ENCODE data around the gene SSTR1.

Gene SSTR1

DNA sequence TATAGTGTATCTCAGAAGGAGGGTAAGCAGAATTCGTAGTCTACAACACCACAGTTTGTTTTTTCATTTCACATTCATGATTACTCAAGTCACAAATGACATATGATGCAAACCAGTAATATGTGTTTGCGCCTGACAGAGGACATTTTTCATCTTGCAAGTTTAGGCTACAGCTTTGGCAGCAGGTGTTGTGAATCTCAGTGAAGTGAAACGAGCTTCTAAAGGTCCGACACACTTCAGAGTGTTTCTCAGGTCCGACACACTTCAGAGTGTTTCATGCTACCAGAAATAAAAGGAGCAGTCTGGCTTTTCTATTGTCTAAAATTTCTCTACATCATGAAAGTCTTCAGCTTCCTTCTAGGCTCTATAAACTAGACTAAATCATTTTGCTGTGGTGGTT lies 25.5 kb downstream of the SSTR1 start:
- in situ Hi-C loops (cut with HindIII; ENCODE audit: low sequenced_read_pairs) = no loop called here

DNA sequence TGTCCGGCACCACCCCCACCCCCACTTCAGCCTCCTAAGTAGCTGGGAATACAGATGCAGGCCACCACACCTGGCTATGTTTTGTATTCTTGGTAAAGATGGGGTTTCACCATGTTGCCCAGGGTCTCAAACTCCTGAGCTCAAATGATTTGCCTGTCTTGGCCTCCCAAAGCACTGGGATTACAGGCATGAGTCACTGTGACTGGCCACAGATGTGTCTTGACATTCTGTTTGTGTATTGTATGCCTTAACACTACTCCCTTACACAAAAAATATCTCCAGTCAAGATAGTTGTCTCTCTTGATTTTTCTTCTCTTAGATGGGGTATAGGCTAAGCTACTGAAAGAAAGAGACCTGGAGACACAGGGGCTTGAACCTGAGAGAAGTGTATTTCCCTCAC lies 30.6 kb downstream of the SSTR1 start:
- in situ Hi-C loops (cut with HindIII; ENCODE audit: low sequenced_read_pairs) = no loop called here

DNA sequence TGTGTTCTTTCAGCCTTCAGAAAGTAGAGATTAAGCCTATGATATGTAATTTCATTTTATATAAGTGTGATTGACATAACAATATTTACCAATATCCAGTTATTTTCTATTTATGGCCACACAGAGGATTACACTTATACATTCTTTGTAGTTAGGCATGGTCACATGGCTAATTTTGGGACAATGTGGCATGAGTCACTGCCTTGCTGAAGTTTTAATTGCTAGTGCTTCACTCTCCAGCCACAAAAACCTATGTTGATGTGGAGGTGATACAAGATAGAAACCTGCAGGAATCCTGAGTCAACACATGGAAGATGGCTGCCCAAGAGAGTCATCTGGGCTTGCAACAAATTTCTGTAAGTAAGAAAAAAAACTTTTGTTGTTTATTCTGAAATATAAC lies 31.2 kb downstream of the SSTR1 start:
- in situ Hi-C loops (cut with HindIII; ENCODE audit: low sequenced_read_pairs) = no loop called here

DNA sequence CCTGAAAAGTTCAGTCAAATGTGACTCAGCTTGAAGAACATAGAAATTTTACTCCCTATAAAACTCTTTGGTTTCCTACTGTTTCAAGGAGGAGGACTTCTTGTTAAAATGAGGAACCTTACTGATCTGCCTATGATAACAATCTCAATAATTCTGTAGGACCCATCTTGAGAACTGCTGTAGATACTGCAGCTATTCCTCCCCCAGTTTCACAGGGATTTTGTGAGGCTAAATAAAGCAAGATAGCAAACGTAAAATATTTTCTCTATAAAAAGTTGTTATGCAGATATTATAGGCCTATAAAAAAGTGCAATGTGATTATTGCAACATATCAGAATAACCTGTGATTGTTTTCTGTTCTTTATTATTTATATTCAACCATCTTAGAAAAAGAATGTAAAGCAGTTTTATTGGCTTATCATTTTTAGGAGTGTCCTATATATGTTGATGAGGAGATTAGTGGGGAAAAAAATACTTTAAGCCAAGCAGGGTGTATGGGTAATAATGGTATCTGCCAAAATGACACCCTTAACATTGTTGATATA lies 36.1 kb downstream of the SSTR1 start:
- in situ Hi-C loops (cut with HindIII; ENCODE audit: low sequenced_read_pairs) = no loop called here

DNA sequence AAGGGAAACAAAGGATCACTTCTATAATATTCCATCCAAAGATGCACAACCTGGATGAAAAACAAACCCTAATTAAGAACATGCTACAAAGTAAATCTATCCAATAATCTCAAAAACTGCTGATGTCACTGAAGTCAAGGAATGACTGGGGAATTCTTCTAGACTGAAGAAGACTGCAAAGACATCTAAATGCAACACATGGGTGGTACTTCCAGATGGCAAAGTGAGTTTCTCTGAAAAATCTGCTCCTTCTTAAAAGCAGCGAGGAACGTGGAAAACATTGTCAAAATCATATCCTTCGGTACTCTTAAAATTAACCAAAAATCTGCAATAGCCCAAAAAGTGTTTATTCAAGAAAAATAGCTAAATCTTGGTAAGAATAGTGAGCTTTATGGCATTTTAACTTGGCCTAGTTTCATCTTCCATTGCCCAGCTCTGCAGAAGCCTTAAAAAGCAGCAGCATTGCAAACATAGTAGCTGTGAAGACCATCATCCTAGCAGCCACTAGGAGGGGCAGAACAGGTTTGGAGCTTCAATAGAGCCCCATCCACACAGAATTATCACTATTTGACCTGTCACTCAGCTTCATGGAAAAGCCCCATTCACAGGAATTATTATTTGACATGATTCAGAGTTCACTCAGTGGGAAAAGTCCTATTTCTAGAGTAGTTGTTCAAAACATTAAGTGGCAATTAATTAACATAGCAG lies 40.8 kb downstream of the SSTR1 start:
- in situ Hi-C loops (cut with HindIII; ENCODE audit: low sequenced_read_pairs) = no loop called here

DNA sequence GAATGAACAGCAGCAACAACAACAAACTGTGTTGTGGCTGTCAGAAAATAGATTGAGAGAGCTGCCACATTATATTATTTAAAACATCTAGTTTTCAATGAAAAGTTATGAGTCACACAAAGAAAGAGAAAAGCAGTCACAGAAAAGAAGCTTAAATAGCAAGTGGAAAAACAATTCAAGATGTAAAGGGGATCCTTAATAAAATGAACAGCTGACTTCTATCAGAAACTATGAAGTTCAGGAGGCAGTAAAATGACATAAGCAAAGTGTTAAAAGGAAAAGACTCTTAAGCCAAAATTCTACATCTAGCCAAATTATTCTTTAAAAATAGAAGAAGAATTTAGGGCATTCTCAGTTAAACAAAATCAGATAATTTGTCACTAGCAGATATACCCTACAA lies 42.6 kb downstream of the SSTR1 start:
- in situ Hi-C loops (cut with HindIII; ENCODE audit: low sequenced_read_pairs) = no loop called here

DNA sequence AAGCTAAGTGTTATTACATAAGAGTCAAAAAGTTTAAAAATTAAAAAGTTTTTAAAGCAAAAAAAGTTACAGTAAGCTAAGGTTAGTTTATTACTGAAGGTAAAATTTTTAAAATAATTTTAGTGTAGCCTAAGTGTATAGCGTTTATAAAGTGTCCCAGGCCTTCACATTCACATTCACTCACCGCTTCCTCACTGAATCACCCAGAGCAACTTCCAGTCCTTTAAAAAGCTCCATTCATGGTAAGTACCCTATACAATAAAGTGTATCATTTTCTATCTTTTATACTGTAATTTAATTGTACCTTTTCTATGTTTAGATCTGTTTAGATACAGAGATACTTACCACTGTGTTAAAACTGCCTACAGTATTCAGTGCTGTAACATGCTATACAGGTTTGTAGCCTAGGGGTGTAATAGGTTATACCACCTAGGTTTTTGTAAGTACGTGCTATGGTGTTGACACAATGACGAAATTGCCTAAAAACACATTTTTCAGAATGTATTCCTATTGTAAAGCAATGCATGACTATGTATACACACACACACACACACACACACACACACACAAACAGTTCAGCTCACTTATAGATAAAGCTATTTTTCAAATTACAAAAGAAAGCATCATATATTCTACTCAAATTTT lies 44.5 kb downstream of the SSTR1 start:
- in situ Hi-C loops (cut with HindIII; ENCODE audit: low sequenced_read_pairs) = no loop called here

DNA sequence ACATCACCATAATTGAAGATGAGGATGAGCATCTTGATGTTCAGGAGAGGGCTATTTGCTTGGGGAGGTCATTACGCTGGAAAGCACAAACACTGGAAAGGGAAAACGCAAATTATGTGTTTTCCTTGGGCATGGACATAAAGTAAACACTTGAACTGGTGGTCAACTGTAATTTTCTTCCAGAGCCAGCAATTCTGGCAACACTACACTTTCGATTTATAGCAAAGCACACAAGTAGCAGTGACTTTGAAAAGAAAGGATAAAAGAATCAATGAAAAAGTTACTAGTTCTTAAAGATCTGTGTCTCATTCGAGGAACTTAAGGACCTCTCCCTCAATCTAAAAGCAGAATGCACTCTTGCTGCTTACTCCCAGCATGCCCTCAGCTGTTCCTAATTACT lies 46.0 kb downstream of the SSTR1 start:
- in situ Hi-C loops (cut with HindIII; ENCODE audit: low sequenced_read_pairs) = no loop called here

DNA sequence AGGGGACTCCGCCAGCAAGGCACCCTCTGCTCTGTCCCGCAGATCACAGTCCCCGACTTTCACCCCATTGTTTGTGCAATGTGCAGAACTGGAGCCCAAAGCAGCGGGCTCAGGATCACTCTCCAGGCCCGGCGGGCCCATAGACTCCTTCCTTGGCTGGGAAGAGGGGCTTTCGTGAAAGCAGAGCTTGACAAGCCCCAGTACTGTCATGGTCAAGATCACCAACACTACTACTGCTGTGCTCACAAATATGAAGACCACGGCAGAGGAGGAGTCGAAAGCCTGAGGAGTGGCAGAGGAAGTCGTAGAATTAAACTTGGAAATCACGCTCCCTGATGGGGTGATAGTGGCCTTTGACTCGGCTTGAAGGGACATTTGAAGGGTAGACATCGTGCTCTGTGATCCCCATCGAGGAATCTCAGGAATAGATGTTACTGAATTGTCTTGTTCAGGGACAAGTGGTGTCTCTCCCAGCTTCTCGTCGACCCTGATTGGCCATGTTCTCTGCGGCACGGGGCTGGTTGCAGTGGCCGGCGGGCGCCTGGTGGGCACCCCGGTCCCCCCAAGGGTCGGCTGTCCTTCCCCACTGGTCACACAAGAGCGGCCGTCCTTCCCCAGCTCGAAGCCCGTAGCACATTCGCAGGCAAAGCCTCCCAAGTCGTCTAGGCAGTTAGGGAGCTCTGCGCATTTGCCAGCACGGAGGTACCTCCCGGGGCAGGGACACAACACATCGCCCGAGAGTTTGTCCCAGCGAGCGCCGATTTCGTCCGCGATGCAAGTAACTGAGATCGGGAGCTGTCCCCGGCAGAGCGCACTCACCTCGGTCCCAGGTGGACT lies 47.1 kb downstream of the SSTR1 start:
- in situ Hi-C loops (cut with HindIII; ENCODE audit: low sequenced_read_pairs) = no loop called here

DNA sequence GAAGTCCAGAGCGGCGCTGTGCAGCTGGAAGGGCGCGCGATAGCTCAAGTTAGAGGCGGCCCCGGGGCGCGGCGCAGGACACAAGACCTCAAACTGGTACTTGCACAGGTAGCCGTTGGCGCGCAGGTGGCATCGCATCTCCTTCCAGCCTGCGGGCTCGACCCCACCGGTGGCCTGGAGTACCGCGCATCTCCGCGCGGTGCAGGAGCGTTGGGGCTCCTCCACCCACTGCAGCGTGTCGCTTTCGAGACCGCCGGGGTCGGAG lies 47.6 kb downstream of the SSTR1 start:
- in situ Hi-C loops (cut with HindIII; ENCODE audit: low sequenced_read_pairs) = no loop called here

DNA sequence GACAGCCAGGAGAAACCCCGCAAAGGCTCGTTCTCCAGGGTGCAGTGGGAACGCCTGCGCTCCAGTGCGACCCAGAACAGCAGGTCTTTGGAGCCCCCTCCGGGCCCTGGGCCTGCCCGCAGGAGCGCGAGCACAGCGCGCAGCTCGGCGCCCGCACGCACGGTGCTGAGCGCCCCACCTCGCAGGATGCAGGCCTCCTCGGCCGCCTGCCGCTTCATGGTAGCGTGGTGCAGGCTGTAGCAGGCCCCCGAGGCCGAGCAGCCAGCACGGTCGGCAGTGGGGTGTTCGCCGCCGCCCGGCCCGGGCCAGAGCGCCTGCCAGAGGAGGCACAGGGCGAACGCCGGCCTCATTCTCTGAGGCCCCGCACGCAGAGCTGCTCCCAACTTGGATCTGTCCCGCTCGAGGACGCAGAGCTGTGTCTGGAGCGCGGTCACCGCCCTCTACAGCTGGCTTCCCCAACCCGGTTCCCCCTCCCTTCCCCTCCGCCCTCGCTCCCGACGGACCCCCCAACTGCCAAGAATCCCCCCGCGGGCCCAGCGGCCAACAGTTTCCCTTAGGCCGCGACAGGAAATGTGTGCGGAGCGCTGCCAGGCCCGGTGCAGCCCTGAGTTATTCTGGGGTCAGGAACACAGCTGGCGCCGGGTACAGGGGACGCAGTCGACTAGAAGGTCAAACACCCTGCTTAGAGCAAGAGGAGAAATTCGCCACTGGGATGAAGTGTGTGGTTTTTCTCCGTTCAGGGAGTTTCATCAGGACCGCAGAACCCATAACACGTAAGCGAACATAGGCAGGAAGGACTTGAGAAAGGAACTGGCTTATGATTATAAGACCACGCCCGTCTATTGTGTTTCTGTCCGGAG lies 48.2 kb downstream of the SSTR1 start, which contains the start of gene CLEC14A:
Gene CLEC14A, minus strand, starts transcription at position 421 of the 860 bp plus-strand sequence. Its CDS starts 71 bp downstream, at position 350.
- in situ Hi-C loops (cut with HindIII; ENCODE audit: low sequenced_read_pairs) = no loop called here

DNA sequence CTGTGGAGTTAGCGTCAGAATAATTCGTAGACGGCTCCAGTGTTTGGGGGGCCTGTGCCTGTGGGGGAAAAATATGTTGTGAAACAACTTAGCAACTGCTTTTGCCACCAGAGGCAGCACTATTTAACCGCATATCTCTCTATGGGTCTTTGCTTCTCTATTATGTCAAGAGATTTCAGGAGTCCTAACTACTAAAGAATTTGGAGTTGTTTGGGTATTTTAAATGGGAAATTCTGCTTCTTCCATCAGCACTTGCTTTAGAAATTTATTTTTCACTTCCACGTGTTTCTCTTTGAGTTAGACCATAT lies 48.8 kb downstream of the SSTR1 start:
- in situ Hi-C loops (cut with HindIII; ENCODE audit: low sequenced_read_pairs) = no loop called here

DNA sequence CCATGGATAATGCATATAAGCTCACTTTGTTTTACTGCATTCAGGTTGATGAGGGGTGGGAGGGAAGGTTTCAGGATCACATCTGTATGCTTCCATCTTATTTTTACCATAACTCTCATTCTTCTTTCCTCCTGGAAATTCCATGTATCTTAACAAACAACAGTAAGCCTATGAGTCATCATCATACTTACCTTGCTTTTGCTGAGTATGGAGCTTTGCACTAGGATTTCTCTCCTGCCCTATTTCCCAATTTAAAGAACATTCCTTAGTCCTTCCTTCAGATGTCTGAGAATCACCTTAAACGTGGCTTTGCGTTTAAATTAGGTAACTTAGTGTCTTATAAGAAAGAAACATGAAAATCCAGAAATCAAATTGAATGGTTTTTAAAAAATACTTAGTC lies 49.8 kb downstream of the SSTR1 start:
- in situ Hi-C loops (cut with HindIII; ENCODE audit: low sequenced_read_pairs) = no loop called here

DNA sequence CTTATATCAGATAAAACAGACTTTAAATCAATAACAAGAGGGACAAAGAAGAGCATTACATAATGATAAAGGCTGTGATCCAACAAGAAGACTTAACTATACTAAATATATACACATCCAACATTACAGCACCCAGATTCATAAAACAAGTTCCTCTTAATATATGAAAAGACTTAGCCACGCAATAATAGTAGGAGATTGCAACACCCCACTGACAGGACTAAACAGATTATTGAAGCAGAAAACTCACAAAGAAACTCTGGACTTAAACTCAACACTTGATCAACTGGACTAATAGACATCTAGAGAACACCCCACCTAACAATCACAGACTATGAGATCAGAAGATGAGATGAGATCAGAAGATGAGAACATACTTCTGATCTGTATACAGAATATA lies 53.9 kb downstream of the SSTR1 start:
- in situ Hi-C loops (cut with HindIII; ENCODE audit: low sequenced_read_pairs) = no loop called here
